ENCODE measurements around the gene SUPV3L1. TPM values are rescaled to one million over a fixed set of nuclear protein-coding genes. Genes with fewer than 3 reads are reported as not detected.
"Not testable (repeated sequence)": the region's sequence is repeated elsewhere in the genome, so short reads cannot be mapped to it uniquely, and the experiment has no call there.

SUPV3L1 gene
- total RNA-seq, 2 donors from 2014 or later, result 42.2 to 64.1 TPM

DNA sequence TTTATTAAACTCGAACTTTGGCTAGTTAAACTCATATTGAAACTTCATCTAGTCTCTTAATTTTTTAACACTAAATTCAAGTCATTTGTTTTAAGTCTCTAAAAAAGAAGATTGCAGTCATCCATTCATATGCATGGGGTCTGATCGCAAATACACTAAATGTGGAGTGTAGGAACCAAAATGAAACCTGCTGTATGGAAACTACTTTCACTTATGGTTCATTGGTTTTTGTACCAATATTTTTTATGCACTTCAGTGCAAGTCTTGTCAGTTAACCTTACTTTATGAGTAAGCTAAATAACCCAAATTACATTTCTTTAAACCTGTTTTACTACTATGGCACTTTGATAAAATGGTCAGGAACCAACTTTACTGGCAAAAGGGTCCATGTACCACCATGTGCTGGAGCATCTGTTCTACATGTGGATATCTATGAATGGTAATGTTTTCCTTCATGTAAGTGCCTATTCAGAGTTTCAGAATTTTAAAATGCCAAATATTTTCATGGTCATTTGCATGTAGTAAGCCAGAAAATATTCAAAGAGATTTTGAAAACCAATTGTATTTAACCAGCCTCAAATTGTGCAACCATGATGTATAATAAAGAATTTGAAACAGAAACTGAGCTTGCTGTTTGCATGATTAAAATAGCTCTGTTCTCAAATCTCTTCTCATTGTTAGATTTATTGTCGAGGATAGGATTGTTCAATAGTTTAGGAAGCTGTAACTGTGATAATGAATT, 7.6 kb upstream of the SUPV3L1 start:
- peaks cover 2% of the 10 kb centered on the region for H3K4me1 Mint-ChIP-seq
- H3K9me3 ChIP-seq (ENCODE audit: control insufficient read depth, low read length, poor library complexity, severe bottlenecking), result no peaks in the 10 kb centered on the region
- no peak overlapping the region for H3K4me3 Mint-ChIP-seq
- H3K36me3 Mint-ChIP-seq (ENCODE audit: low read depth), result peaks cover 7% of the 10 kb centered on the region
- H3K27ac Mint-ChIP-seq, result no peak overlapping the region
- no peak for ATAC-seq
- DNase-seq, result no peak
- no peaks in the 10 kb centered on the region for H3K27me3 Mint-ChIP-seq

DNA sequence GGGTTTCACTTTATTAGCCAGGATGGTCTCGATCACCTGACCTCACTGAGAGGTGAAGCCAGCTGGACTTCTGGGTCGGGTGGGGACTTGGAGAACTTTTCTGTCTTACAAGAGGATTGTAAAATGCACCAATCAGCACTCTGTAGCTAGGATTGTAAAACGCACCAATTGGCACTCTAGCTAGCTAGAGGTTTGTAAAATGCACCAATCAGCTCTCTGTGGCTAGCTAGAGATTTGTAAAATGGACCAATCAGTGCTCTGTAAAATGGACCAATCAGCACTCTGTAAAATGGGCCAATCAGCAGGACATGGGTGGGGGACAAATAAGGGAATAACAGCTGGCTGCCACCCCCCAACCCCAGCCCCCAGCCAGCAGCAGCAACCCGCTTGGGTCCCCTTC, 4.7 kb upstream of the SUPV3L1 start:
- not testable (repeated sequence) for H3K27ac Mint-ChIP-seq; H3K36me3 Mint-ChIP-seq (ENCODE audit: low read depth); H3K4me3 Mint-ChIP-seq; H3K9me3 ChIP-seq (ENCODE audit: control insufficient read depth, low read length, poor library complexity, severe bottlenecking); DNase-seq; ATAC-seq; H3K27me3 Mint-ChIP-seq
- peaks cover 16% of the 10 kb centered on the region for H3K4me1 Mint-ChIP-seq

GRCh38 chr10:69176823-69177222, 3.2 kb upstream of the SUPV3L1 start:
- ATAC-seq (no peak), DNase-seq (no peak)
- peaks cover 26% of the 10 kb centered on the region for H3K4me1 Mint-ChIP-seq
- no peaks in the 10 kb centered on the region for H3K27me3 Mint-ChIP-seq
- no peak overlapping the region for H3K27ac Mint-ChIP-seq
- H3K36me3 Mint-ChIP-seq (ENCODE audit: low read depth), result peaks cover 2% of the 10 kb centered on the region
- no peak overlapping the region for H3K4me3 Mint-ChIP-seq
- H3K9me3 ChIP-seq (ENCODE audit: control insufficient read depth, low read length, poor library complexity, severe bottlenecking), result no peaks in the 10 kb centered on the region

- no peaks in the 10 kb centered on the region for H3K9me3 ChIP-seq (ENCODE audit: control insufficient read depth, low read length, poor library complexity, severe bottlenecking)
- Mint-ChIP-seq H3K4me3 (peak overlapping the region; percentile 96), H3K27me3 (no peaks in the 10 kb centered on the region), H3K36me3 (ENCODE audit: low read depth) (peaks cover 7% of the 10 kb centered on the region), H3K4me1 (peaks cover 32% of the 10 kb centered on the region), H3K27ac (peak overlapping the region; percentile 99)
- peak; percentile 69 for ATAC-seq
- DNase-seq, result peak in 2 of 3 donors; percentile 20 to 24
Observed at GRCh38 chr10:69179089-69179742, 818 bp upstream of the SUPV3L1 start.

GRCh38 chr10:69180525-69181204, 631 bp downstream of the SUPV3L1 start:
- H3K9me3 ChIP-seq (ENCODE audit: control insufficient read depth, low read length, poor library complexity, severe bottlenecking), result no peaks in the 10 kb centered on the region
- Mint-ChIP-seq H3K4me1 (peaks cover 35% of the 10 kb centered on the region), H3K4me3 (peak overlapping the region; percentile 96), H3K36me3 (ENCODE audit: low read depth) (peaks cover 7% of the 10 kb centered on the region), H3K27me3 (no peaks in the 10 kb centered on the region), H3K27ac (peak overlapping the region; percentile 99)
- ATAC-seq, result no peak
- DNase-seq, result peak in 2 of 3 donors; percentile 15 to 17

DNA sequence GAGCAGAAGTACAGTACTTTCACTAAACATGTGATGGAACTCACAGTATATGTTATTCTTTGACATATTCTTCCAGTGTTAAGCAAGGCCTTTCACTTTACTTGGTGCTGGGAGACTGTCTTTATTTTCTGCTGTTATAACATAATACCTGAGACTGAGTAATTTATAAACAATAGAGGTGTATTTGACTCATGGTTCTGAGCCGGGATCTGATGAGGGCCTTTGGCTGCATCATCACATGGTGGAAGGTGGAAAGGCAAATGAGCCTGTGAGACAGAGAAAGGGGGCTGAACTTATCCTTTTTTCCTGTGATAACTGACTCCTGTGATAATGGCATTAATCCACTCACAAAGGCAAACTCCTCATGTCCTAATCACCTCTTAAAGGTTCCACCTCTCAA, 1.4 kb downstream of the SUPV3L1 start:
- H3K9me3 ChIP-seq (ENCODE audit: control insufficient read depth, low read length, poor library complexity, severe bottlenecking), result no peaks in the 10 kb centered on the region
- H3K4me1 Mint-ChIP-seq, result peaks cover 35% of the 10 kb centered on the region
- no peak for ATAC-seq
- H3K4me3 Mint-ChIP-seq, result peak overlapping the region; percentile 96
- no peaks in the 10 kb centered on the region for H3K27me3 Mint-ChIP-seq
- no peak for DNase-seq
- H3K27ac Mint-ChIP-seq, result peak overlapping the region; percentile 99
- peaks cover 7% of the 10 kb centered on the region for H3K36me3 Mint-ChIP-seq (ENCODE audit: low read depth)

DNA sequence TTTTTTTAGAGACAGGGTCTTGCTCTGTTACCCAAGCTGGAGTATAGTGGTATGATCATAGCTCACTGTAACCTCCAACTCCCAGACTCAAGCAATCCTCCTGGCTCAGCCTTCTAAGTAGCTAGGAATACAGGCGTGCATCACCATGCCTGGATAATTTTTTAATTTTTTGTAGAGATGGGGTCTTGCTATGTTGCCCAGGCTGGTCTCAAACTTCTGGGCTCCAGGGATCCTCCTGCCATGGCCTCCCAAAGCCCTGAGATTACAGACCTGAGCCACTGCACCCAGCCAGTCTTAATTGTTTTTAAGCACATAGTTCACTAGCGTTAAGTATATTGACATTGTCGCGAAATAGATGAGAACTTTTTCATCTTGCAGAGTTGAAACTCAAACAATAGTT, 2.0 kb downstream of the SUPV3L1 start:
- no peaks in the 10 kb centered on the region for H3K9me3 ChIP-seq (ENCODE audit: control insufficient read depth, low read length, poor library complexity, severe bottlenecking)
- no peak for ATAC-seq
- Mint-ChIP-seq H3K4me3 (no peak overlapping the region), H3K36me3 (ENCODE audit: low read depth) (peaks cover 7% of the 10 kb centered on the region), H3K4me1 (peaks cover 35% of the 10 kb centered on the region), H3K27ac (peak overlapping the region; percentile 99), H3K27me3 (no peaks in the 10 kb centered on the region)
- DNase-seq, result no peak

GRCh38 chr10:69186524-69186923, 6.5 kb downstream of the SUPV3L1 start:
- Mint-ChIP-seq H3K36me3 (ENCODE audit: low read depth) (peaks cover 4% of the 10 kb centered on the region), H3K4me3 (no peak overlapping the region), H3K27me3 (no peaks in the 10 kb centered on the region), H3K27ac (no peak overlapping the region), H3K4me1 (peaks cover 9% of the 10 kb centered on the region)
- ATAC-seq (no peak), DNase-seq (no peak)
- H3K9me3 ChIP-seq (ENCODE audit: control insufficient read depth, low read length, poor library complexity, severe bottlenecking), result no peaks in the 10 kb centered on the region

DNA sequence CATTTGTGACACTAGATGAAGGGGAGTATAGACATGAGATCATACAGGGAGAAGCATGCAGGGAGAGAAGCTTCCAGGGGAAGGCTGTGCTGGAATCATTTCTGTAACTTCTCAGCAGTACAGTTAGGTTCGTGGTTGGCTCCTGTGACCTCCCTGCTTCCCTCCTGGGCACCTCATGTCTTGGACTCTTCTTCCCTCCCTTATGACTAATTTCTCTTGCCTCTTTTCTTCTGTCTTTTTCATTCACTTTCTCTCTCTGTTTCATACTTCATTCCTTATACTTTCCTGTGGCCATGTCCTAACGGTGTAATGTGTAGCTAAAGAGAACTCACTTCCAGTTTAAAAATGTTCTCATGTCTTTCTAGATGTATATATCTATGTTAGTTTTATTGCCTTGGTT, 21.0 kb downstream of the SUPV3L1 start:
- no peak for DNase-seq
- Mint-ChIP-seq H3K27ac (peak overlapping the region; percentile 67), H3K27me3 (no peaks in the 10 kb centered on the region), H3K4me1 (peaks cover 2% of the 10 kb centered on the region), H3K36me3 (ENCODE audit: low read depth) (peaks cover 9% of the 10 kb centered on the region), H3K4me3 (no peak overlapping the region)
- no peaks in the 10 kb centered on the region for H3K9me3 ChIP-seq (ENCODE audit: control insufficient read depth, low read length, poor library complexity, severe bottlenecking)
- ATAC-seq, result no peak

DNA sequence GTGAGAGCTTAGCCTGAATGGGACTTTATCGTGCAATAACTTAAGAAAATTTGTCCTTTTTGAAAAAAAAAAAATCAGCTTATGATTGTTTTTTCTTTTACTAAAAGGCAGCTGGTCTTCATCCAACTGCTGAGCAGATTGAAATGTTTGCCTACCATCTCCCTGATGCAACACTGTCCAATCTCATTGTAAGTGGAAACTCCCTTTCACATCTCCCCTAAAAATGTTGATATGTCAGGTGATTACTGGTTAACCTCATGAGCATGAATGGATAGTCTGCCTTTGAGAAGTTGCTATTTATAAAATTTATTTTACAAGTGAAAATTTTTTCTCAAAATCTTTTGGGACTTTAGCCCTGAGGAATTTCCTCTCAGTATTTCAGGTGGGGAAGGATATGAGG, 22.3 kb downstream of the SUPV3L1 start:
- peak; percentile 84 for ATAC-seq
- H3K36me3 Mint-ChIP-seq (ENCODE audit: low read depth), result peaks cover 9% of the 10 kb centered on the region
- no peaks in the 10 kb centered on the region for H3K9me3 ChIP-seq (ENCODE audit: control insufficient read depth, low read length, poor library complexity, severe bottlenecking)
- H3K27me3 Mint-ChIP-seq, result no peaks in the 10 kb centered on the region
- DNase-seq, result no peak
- H3K4me3 Mint-ChIP-seq, result no peak overlapping the region
- peaks cover 2% of the 10 kb centered on the region for H3K4me1 Mint-ChIP-seq
- peak overlapping the region; percentile 67 for H3K27ac Mint-ChIP-seq

DNA sequence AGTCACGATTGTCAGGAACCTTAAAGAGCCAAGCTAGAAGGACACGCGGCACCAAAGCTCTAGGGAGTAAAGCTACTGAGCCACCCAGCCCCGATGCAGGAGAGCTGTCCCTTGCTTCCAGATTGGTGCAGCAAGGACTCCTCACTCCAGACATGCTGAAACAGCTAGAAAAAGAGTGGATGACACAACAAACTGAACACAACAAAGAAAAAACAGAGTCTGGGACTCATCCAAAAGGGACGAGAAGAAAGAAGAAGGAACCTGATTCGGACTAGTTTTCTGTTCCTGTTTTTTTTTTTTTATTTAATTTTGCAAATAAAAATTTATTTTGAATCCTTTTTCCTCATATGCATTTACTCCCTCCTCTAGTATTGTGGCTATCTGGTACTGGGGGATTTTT, 28.7 kb downstream of the SUPV3L1 start:
- Mint-ChIP-seq H3K4me1 (no peaks in the 10 kb centered on the region), H3K27me3 (no peaks in the 10 kb centered on the region), H3K36me3 (ENCODE audit: low read depth) (peaks cover 6% of the 10 kb centered on the region), H3K4me3 (no peak overlapping the region), H3K27ac (no peak overlapping the region)
- ATAC-seq (no peak), DNase-seq (no peak)
- no peaks in the 10 kb centered on the region for H3K9me3 ChIP-seq (ENCODE audit: control insufficient read depth, low read length, poor library complexity, severe bottlenecking)

DNA sequence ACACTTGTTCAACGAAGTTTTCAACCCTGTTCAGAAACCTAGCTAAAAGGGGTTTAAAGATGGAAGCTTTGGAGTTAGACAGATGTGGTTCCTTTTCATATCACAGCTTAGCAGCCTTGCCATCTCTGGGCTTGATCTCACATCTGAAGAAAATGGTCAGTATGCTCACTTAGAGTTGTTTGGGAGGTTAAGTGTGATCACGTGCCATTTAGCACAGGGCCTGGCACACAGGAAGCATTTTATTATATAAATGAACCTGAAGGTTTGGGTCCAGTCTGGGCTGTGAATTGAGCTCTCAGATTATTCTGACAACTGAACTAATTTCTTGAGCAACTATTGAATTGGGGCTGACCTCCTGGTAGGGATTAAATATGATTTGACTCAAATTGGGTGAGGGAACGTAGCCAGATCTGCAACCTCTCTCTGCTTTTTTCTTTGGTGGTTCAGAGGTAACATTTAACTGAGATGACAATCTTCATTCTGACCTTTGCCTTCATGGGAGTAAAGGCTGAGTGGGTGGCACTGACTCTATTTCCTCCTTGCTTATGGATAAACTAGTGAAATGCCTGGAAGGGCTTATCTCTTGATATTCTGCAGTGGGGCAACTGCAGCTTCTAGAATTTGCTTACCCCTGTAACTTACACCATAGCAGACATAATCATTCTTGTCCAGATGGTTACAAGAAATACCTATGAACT, 29.9 kb downstream of the SUPV3L1 start:
- DNase-seq (no peak), ATAC-seq (no peak)
- H3K4me3 Mint-ChIP-seq, result peak overlapping the region; percentile 25
- H3K27ac Mint-ChIP-seq, result peak overlapping the region; percentile 16
- peaks cover 8% of the 10 kb centered on the region for H3K4me1 Mint-ChIP-seq
- no peaks in the 10 kb centered on the region for H3K27me3 Mint-ChIP-seq
- peaks cover 6% of the 10 kb centered on the region for H3K36me3 Mint-ChIP-seq (ENCODE audit: low read depth)
- H3K9me3 ChIP-seq (ENCODE audit: control insufficient read depth, low read length, poor library complexity, severe bottlenecking), result no peaks in the 10 kb centered on the region

DNA sequence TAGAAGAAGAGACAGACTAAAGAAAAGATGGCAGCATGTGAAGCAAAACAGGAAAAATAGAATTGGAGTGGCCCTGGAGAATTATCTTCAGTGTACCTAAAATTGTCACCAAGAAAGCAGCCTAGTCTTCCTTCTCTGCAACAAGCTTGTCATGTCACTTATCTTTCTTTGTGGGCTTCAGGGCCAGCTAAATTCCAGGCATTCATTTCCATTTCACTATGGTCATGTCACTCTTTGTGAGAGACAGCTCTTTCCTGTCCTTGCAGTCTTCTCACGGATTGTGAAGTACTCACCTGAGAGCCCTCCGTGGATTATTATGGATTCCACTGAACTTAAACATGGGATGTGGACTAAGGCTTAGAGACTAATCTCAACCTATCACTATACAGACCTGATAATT, 31.1 kb downstream of the SUPV3L1 start:
- Mint-ChIP-seq H3K27ac (no peak overlapping the region), H3K27me3 (no peaks in the 10 kb centered on the region), H3K4me3 (no peak overlapping the region), H3K4me1 (peaks cover 16% of the 10 kb centered on the region), H3K36me3 (ENCODE audit: low read depth) (peaks cover 6% of the 10 kb centered on the region)
- ATAC-seq (no peak), DNase-seq (no peak)
- no peaks in the 10 kb centered on the region for H3K9me3 ChIP-seq (ENCODE audit: control insufficient read depth, low read length, poor library complexity, severe bottlenecking)

Measured in T-helper 17 cell (primary cell).